ENCODE measurements around the gene HYOU1. TPM values are rescaled to one million over a fixed set of nuclear protein-coding genes. Genes with fewer than 3 reads are reported as not detected.
"Not testable (repeated sequence)": the region's sequence is repeated elsewhere in the genome, so short reads cannot be mapped to it uniquely, and the experiment has no call there.

Gene HYOU1
- total RNA-seq, 4 donors from 2014 or later, result 21.8 to 47.0 (median 33.0) TPM

DNA sequence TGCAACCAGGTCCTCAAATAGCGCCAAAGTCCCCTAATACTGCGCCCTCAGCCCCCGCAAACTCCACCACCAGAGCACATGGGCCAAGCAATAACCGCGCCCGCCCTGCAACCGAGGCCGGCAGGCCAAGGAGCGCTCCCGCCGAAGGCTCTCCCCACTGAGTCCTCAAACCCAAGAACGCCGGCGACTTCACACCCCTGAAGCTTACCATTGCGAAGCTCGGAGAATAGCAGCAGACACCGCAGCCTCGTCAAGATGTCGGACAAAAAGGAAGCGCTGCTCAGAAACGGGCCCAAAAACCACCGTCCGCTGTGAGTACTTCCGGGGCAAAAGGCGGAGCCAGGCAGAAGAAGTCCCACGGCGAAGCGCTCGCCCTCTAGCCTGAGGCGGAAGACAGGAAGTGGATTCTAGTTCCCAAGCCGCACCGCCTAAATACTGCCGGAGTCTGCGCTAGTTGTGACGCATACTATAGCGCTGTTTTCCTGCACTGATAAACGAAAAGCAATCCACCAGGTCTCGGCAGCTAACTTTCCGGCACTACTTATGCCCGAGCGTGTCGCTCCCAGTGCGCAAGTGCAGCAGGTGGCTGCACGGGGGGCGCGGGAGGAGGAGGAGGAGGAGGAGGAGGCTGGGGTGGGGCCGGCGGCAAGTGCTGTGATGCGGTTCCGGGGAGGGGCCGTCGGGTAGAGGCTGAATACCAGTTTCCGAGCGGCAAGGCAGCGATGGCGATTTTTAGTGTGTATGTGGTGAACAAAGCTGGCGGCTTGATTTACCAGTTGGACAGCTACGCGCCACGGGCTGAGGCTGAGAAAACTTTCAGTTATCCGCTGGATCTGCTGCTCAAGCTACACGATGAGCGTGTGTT is 38.7 kb downstream of the HYOU1 start, which contains the start of the genes RPS25 and TRAPPC4:
RPS25 (minus strand) TSS at position 270 of the 865 bp plus-strand sequence; CDS start at position 211, 59 bp downstream.
TRAPPC4 (plus strand) TSS at position 693 of the 865 bp plus-strand sequence; CDS start at position 723, 30 bp downstream.
- WGBS, 2 donors, result 0% methylated on average over 63 of the region's 63 CpGs
- TF ChIP-seq POLR2A (IDR thresholded peaks at IDR 0.05) (no peak), CTCF (IDR thresholded peaks at IDR 0.05) (no peak)
- intact Hi-C loops (cut with DNase I; ENCODE audit: low total_unique reads), result no loop called here
- DNase-seq (ENCODE audit: low spot score in 2 of 2), result peak; percentile 96 to 99
- peak within 1 kb of the TSS; percentile 93 for H3K4me3 ChIP-seq (ENCODE audit: low read depth, poor library complexity, severe bottlenecking)

GRCh38 chr11:119017377-119017776 is 39.6 kb downstream of the HYOU1 start:
- 1 to 2% methylated on average over 10 of the region's 10 CpGs for WGBS, 2 donors
- H3K4me3 ChIP-seq (ENCODE audit: low read depth, poor library complexity, severe bottlenecking), result peak overlapping the region; percentile 93
- intact Hi-C loops (cut with DNase I; ENCODE audit: low total_unique reads); DNase-seq (ENCODE audit: low spot score in 2 of 2): not testable (repeated sequence)

DNA sequence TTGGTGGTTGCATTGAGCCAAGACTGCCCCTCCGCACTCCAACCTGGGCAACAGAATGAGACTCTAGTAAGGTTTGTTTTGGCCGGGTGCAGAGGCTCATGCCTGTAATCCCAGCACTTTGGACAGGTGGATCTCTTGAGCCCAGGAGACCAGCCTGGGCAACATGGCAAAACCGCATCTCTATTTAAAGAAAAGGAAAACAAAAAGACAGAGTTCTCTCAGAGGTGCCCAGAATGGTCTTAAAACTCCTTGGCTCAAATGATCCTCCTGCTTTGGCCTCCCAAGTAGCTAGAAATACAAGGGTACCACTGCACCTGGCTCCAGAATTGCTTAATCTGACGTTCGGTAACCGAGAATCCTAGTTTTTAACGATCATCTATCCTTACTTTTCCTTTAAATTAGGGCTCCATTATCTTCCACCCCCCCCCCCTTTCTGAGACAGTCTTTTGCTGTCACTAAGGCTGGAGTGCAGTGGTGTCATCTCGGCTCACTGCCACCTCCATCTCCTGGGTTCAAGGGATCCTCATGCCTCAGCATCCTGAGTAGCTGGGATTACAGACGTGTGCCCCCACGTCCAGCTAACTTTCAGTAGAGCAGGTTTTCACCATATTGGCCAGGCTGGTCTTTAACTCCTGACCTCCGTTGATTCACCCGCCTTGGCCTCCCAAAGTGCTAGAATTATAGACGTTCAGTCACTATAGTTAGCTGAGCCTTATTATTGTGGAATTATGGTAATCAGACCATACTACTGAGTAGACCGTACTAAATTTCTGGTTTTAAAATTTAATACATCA is 40.6 kb downstream of the HYOU1 start:
- intact Hi-C loops (cut with DNase I; ENCODE audit: low total_unique reads), result no loop called here
- 71 to 77% methylated on average over 14 of the region's 14 CpGs for whole genome bisulfite sequencing, 2 donors
- no peak for TF ChIP-seq POLR2A (IDR thresholded peaks at IDR 0.05)
- no peak for TF ChIP-seq CTCF (IDR thresholded peaks at IDR 0.05)

GRCh38 chr11:119015054-119015611 is 41.9 kb downstream of the HYOU1 start:
- intact Hi-C loops (cut with DNase I; ENCODE audit: low total_unique reads), result no loop called here
- TF ChIP-seq CTCF (IDR thresholded peaks at IDR 0.05) (no peak), POLR2A (IDR thresholded peaks at IDR 0.05) (no peak)
- WGBS, 2 donors, result 58 to 67% methylated on average over 8 of the region's 8 CpGs
- DNase-seq (ENCODE audit: low spot score in 2 of 2), result no peak
- H3K4me3 ChIP-seq (ENCODE audit: low read depth, poor library complexity, severe bottlenecking), result no peak overlapping the region

More for the DNA sequence above, 40.6 kb downstream of the HYOU1 start:
- no peak overlapping the region for H3K4me3 ChIP-seq (ENCODE audit: low read depth, poor library complexity, severe bottlenecking)
- DNase-seq (ENCODE audit: low spot score in 2 of 2), result no peak

GRCh38 chr11:119014209-119014924 is 42.6 kb downstream of the HYOU1 start:
- whole genome bisulfite sequencing, 2 donors, result 90 to 91% methylated on average over 17 of the region's 17 CpGs
- intact Hi-C loops (cut with DNase I; ENCODE audit: low total_unique reads), result no loop called here
- H3K4me3 ChIP-seq (ENCODE audit: low read depth, poor library complexity, severe bottlenecking), result no peak overlapping the region
- TF ChIP-seq CTCF (IDR thresholded peaks at IDR 0.05), result no peak
- TF ChIP-seq POLR2A (IDR thresholded peaks at IDR 0.05), result no peak
- no peak for DNase-seq (ENCODE audit: low spot score in 2 of 2)
